ENCODE measurements around the gene EFHB. TPM values are rescaled to one million over a fixed set of nuclear protein-coding genes. Genes with fewer than 3 reads are reported as not detected.
A peak's percentile ranks its signal among the peaks of the same experiment; 100 is the strongest.

Gene EFHB
- total RNA-seq, 1 experiment from 2014 or later: 1.9 TPM

DNA sequence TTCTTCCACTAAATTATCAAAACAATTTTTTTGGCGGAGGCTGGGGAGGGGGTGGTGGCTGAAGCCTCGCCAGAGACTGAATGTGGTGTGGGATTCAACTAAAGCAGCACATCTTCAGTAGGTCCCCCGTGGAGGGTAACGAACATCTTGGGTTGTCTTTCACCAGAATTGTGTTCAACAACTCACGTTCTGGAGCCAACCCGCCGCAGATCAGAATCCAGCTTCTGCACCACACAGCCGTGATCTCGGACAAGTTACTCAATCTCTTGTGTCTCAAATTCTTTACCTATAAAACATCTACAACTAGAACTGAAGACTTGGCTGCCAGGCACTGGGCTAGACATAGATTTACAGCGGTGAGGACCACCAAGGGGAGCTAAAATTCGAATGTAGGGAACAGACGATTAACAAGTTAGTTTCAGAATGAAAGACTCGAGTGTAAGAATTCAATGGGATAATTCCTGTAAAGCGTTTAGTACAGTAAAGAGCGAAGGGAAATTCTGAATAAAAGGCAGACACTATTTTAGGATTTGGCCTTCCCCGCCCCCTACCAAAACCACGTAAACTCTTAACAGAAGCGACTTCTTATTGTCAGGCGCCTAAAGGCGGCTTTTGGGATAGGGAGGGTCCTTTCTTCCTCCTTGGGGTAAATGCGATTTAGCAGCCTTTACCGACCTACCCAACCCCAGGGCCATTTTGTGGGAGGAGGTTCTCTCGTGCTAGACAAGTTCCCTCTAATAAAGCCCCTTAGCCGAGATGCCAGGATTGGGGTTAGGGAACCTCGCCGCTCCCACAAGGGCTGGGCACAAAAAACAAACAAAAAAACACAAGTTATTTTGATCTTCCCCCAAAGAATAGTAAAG, 12.2 kb upstream of the EFHB start:
- H3K9me3 Mint-ChIP-seq: peaks cover 2 to 5% of the 10 kb centered on the region in 2 experiments; a peak in 3 of 5 replicates
- peak overlapping the region; percentile 54 for H4K91ac ChIP-seq (ENCODE audit: insufficient read length, low read depth, low read length)
- H4K20me1 ChIP-seq (ENCODE audit: control insufficient read depth, insufficient read depth, insufficient read length): peaks cover 5% of the 10 kb centered on the region
- H4K8ac ChIP-seq (replicated peaks; ENCODE audit: insufficient read length, low read depth, low read length): peak overlapping the region; percentile 64
- H3K4me1 ChIP-seq (ENCODE audit: insufficient read depth, low read length): no peaks in the 10 kb centered on the region
- H3K23me2 ChIP-seq (ENCODE audit: insufficient read length, low read depth, low read length, poor library complexity, severe bottlenecking): peaks cover 4% of the 10 kb centered on the region
- peaks cover 3 to 21% (median 16%) of the 10 kb centered on the region in 3 experiments for H3K36me3 Mint-ChIP-seq (ENCODE audit: insufficient read depth in 1 of 3, low read depth in 3 of 3)
- no peaks in the 10 kb centered on the region for H3K9me3 ChIP-seq (ENCODE audit: control insufficient read depth, low read depth, low read length)
- H3K4me1 Mint-ChIP-seq: peaks cover 28 to 36% of the 10 kb centered on the region in 2 experiments
- peak overlapping the region; percentile 91 for H3T11ph ChIP-seq (ENCODE audit: low read length)
- peak overlapping the region; percentile 90 for H3K9ac ChIP-seq (ENCODE audit: extremely low read depth, insufficient read length, low read length)
- peak overlapping the region; percentile 100 for H3K27ac Mint-ChIP-seq
- peak overlapping the region; percentile 98; the same call in 1 of the 2 replicates for H3K14ac ChIP-seq (ENCODE audit: insufficient read depth, low read length)
- H2BK20ac ChIP-seq (ENCODE audit: low read depth, low read length, poor library complexity, severe bottlenecking): peak overlapping the region; percentile 15
- no peaks in the 10 kb centered on the region for H3K27me3 ChIP-seq (ENCODE audit: insufficient read depth, low read length)
- H2BK12ac ChIP-seq (ENCODE audit: insufficient read length, low read depth, low read length): peak overlapping the region; percentile 82
- peak overlapping the region; percentile 68 for H3K4me2 ChIP-seq (ENCODE audit: insufficient read depth, insufficient read length, low read length)
- H2BK120ac ChIP-seq (ENCODE audit: low read depth, low read length, poor library complexity, severe bottlenecking): peak overlapping the region; percentile 96
- H2BK5ac ChIP-seq (ENCODE audit: insufficient read length, low read length): peak overlapping the region; percentile 90
- H3K27me3 Mint-ChIP-seq (ENCODE audit: low read depth): peaks cover under 1% of the 10 kb centered on the region; the same call in 1 of the 2 replicates
- peak overlapping the region; percentile 99 for H3K4me3 Mint-ChIP-seq
- H3K79me2 ChIP-seq (ENCODE audit: insufficient read depth, low read length): peaks cover 22% of the 10 kb centered on the region; the same call in 1 of the 2 replicates
- TF ChIP-seq, protein P1, sequence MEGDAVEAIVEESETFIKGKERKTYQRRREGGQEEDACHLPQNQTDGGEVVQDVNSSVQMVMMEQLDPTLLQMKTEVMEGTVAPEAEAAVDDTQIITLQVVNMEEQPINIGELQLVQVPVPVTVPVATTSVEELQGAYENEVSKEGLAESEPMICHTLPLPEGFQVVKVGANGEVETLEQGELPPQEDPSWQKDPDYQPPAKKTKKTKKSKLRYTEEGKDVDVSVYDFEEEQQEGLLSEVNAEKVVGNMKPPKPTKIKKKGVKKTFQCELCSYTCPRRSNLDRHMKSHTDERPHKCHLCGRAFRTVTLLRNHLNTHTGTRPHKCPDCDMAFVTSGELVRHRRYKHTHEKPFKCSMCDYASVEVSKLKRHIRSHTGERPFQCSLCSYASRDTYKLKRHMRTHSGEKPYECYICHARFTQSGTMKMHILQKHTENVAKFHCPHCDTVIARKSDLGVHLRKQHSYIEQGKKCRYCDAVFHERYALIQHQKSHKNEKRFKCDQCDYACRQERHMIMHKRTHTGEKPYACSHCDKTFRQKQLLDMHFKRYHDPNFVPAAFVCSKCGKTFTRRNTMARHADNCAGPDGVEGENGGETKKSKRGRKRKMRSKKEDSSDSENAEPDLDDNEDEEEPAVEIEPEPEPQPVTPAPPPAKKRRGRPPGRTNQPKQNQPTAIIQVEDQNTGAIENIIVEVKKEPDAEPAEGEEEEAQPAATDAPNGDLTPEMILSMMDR (conservative IDR thresholded peaks at IDR 0.05): no peak
- no peak overlapping the region for H3K23ac ChIP-seq (ENCODE audit: insufficient read length, low read depth, low read length)
- H3K79me1 ChIP-seq (ENCODE audit: insufficient read depth, low read depth, low read length, poor library complexity, severe bottlenecking): no peaks in the 10 kb centered on the region
- H3K4ac ChIP-seq (ENCODE audit: low read depth, low read length): peak overlapping the region; percentile 71; the same call in 1 of the 2 replicates
- peak overlapping the region; percentile 62 for H3K27ac ChIP-seq (ENCODE audit: insufficient read length, low read depth, low read length)
- H3K56ac ChIP-seq (ENCODE audit: insufficient read length, low read depth, low read length): no peak overlapping the region
- whole genome bisulfite sequencing (ENCODE audit: extremely low coverage, insufficient read length, low lambda C conversion rate): no CpG with 5 or more reads among the region's 26 CpGs
- peak overlapping the region; percentile 96 for H3K18ac ChIP-seq (ENCODE audit: insufficient read length, low read depth, low read length)
- H4K5ac ChIP-seq (ENCODE audit: insufficient read length, low read depth, low read length): peak overlapping the region; percentile 85
- H2AK5ac ChIP-seq (ENCODE audit: insufficient read length, low read length): no peak overlapping the region
- no peak overlapping the region for H2AFZ ChIP-seq (ENCODE audit: low read length)
- DNase-seq: no peak
- no peak overlapping the region for H2BK15ac ChIP-seq (ENCODE audit: low read depth, low read length)
